GM19395 (cell line): Measurements from ENCODE around the gene RMP24.

ENCODE experiments used
- ATAC-seq: cut with Tn5 transposase; IDR thresholded peaks from one replicate; pipeline ENCODE4 v1.9.1; 2021; ENCODE audit warnings: mild to moderate bottlenecking, moderate library complexity; ENCODE audit not compliant: unreplicated experiment

Gene RMP24

GRCh38 chr18:36025025-36025424 lies 52.5 kb downstream of the RMP24 start:
- ATAC-seq, result no peak

GRCh38 chr18:36028859-36029258 lies 56.4 kb downstream of the RMP24 start:
- ATAC-seq, result no peak
